WERI-Rb-1 (cell line): ENCODE data around the gene CCDC81.

Experiments
- DNase-seq: peaks from one replicate; pipeline ENCODE4 v3.0.0-alpha.2; 2020
- H3K27ac ChIP-seq: fragments of 250-450 bp; sonication (Bioruptor Pico); 2 replicates; pipeline ENCODE4 v1.5.1; 2020; ENCODE audit warnings: mild to moderate bottlenecking, moderate library complexity
- H3K27me3 ChIP-seq: fragments of 250-450 bp; sonication (Bioruptor Pico); 2 replicates; pipeline ENCODE4 v1.5.1; 2021; ENCODE audit warnings: mild to moderate bottlenecking, low read depth, moderate library complexity; ENCODE audit not compliant: insufficient read depth, severe bottlenecking
- H3K36me3 ChIP-seq: fragments of 250-450 bp; sonication (Bioruptor Pico); 2 replicates; pipeline ENCODE4 v1.5.1; 2020; ENCODE audit warnings: mild to moderate bottlenecking, moderate library complexity
- H3K4me3 ChIP-seq: 2 replicates; pipeline ENCODE4 v1.5.1; 2011; ENCODE audit warnings: low read depth, mild to moderate bottlenecking, control low read depth, low read length
- H3K9me3 ChIP-seq: fragments of 250-450 bp; sonication (Bioruptor Pico); 2 replicates; pipeline ENCODE4 v1.5.1; 2021; ENCODE audit warnings: mild to moderate bottlenecking, moderate library complexity; ENCODE audit not compliant: severe bottlenecking
- CTCF ChIP-seq: IDR thresholded peaks from 2 replicates; pipeline ENCODE4 v1.5.1; 2011; ENCODE audit warnings: low read depth, mild to moderate bottlenecking, control low read depth, inconsistent platforms, low read length

Gene CCDC81

GRCh38 chr11:86438685-86439084 lies 64.0 kb downstream of the CCDC81 start:
- no peaks in the 10 kb centered on the region for H3K9me3 ChIP-seq
- no peak overlapping the region for H3K4me3 ChIP-seq
- no peak overlapping the region for H3K27ac ChIP-seq
- H3K27me3 ChIP-seq = no peaks in the 10 kb centered on the region
- TF ChIP-seq CTCF = no peak
- H3K36me3 ChIP-seq = peaks cover 39% of the 10 kb centered on the region
- no peak for DNase-seq

GRCh38 chr11:86440305-86440716 lies 65.6 kb downstream of the CCDC81 start:
- Histone ChIP-seq H3K9me3 (no peaks in the 10 kb centered on the region), H3K4me3 (no peak overlapping the region), H3K27me3 (no peaks in the 10 kb centered on the region), H3K27ac (no peak overlapping the region), H3K36me3 (peaks cover 54% of the 10 kb centered on the region)
- TF ChIP-seq CTCF = no peak
- no peak for DNase-seq

- Histone ChIP-seq H3K27me3 (no peaks in the 10 kb centered on the region), H3K4me3 (no peak overlapping the region), H3K27ac (no peak overlapping the region), H3K9me3 (no peaks in the 10 kb centered on the region), H3K36me3 (peaks cover 60% of the 10 kb centered on the region)
- no peak for TF ChIP-seq CTCF
- DNase-seq = no peak
These were observed 66.2 kb downstream of the CCDC81 start for GRCh38 chr11:86440843-86441242.

GRCh38 chr11:86442420-86442819 lies 67.7 kb downstream of the CCDC81 start:
- no peak for DNase-seq
- TF ChIP-seq CTCF = no peak
- H3K27me3 ChIP-seq = no peaks in the 10 kb centered on the region
- H3K36me3 ChIP-seq = peaks cover 71% of the 10 kb centered on the region
- H3K4me3 ChIP-seq = no peak overlapping the region
- H3K9me3 ChIP-seq = no peaks in the 10 kb centered on the region
- no peak overlapping the region for H3K27ac ChIP-seq

GRCh38 chr11:86442827-86443226 lies 68.1 kb downstream of the CCDC81 start:
- no peak overlapping the region for H3K27ac ChIP-seq
- peaks cover 71% of the 10 kb centered on the region for H3K36me3 ChIP-seq
- no peaks in the 10 kb centered on the region for H3K9me3 ChIP-seq
- no peaks in the 10 kb centered on the region for H3K27me3 ChIP-seq
- TF ChIP-seq CTCF = no peak
- no peak overlapping the region for H3K4me3 ChIP-seq
- DNase-seq = no peak

GRCh38 chr11:86443415-86443814 lies 68.7 kb downstream of the CCDC81 start:
- Histone ChIP-seq H3K27ac (no peak overlapping the region), H3K9me3 (no peaks in the 10 kb centered on the region)
- TF ChIP-seq CTCF = no peak

More at GRCh38 chr11:86443415-86443814, 68.7 kb downstream of the CCDC81 start:
- peaks cover 72% of the 10 kb centered on the region for H3K36me3 ChIP-seq
- no peak for DNase-seq
- H3K27me3 ChIP-seq = no peaks in the 10 kb centered on the region
- H3K4me3 ChIP-seq = no peak overlapping the region
